DOHH2 (cell line): Measurements from ENCODE around the gene CITED4.

Source experiments
- CTCF ChIP-seq: fragments of 200-600 bp; sonication (generic); IDR thresholded peaks from one replicate; pipeline ENCODE4 v1.5.1; 2014; ENCODE audit warnings: antibody characterized with exemption, mild to moderate bottlenecking, low read depth, low read length; ENCODE audit not compliant: poor library complexity, severe bottlenecking
- EZH2phosphoT487 ChIP-seq: fragments of 200-600 bp; sonication (generic); IDR thresholded peaks from 2 replicates; pipeline ENCODE4 v1.6.1; 2017; ENCODE audit warnings: borderline replicate concordance, mild to moderate bottlenecking, antibody characterized with exemption, low read length, moderate library complexity, mixed read lengths

GRCh38 chr1:40894455-40894854 is 32.3 kb upstream of the CITED4 start:
- no peak for TF ChIP-seq CTCF
- no peak for TF ChIP-seq EZH2phosphoT487
